HG03097 (cell line): ENCODE measurements around the gene PCP2.
A peak's percentile ranks its signal among the peaks of the same experiment; 100 is the strongest.
"Not testable (repeated sequence)": the region's sequence is repeated elsewhere in the genome, so short reads cannot be mapped to it uniquely, and the experiment has no call there.

ENCODE experiments used
- ATAC-seq: cut with Tn5 transposase; IDR thresholded peaks from one replicate; pipeline ENCODE4 v1.9.1; 2021; ENCODE audit not compliant: unreplicated experiment, low FRiP score

PCP2 gene

DNA sequence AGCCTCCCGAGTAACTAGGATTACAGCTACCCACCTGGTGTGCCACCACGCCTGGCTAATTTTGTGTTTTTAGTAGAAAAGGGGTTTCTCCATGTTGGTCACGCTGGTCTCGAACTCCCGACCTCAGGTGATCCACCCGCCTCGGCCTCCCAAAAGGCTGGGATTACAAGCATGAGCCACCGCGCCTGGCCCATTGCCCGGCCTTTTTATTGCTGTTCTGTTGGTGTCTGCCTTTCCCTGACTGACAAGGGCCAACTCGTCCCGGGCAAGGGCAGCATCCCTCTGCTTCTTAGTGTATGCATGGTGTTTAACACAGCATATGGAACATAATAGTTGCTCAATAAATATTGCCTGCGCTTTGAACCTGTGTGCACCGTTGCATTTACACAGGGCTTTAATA, 29.1 kb upstream of the PCP2 start:
- no peak for ATAC-seq

DNA sequence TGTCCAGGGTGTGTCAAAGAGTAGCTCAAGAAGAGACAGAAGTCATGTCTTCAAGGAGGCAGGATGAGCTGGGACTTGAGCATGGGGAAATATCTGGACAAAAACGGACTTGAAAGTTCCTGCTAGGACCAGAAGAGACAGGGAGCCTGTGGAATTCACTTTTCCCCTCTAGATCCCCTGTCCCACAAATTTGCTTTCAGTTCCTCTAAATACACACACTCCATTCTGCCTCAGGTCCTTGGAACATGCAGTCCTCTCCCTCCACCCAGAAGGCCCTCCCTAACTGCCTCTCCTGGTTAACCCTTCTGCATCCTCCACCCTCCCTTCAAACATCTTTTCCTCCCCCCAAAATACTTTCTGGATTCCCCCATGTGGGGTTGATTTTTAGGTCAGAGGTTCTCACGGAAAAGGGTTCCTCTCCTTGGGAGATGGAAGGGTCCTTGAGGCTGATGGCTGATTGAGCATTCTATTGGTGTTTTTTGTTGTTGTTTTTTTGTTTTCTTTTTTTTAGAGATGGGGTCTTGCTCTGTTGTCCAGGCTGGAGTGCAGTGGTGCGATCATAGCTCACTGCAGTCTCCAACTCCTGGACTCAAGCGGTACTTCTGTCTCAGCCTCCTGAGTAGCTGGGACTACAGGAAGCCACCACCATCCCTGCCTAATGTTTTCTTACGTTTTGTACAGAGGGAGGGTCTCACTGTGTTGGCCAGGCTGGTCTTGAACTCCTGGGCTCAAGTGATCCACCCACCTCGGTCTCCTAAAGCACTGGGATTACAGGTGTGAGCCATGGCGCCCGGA, 28.4 kb upstream of the PCP2 start:
- no peak for ATAC-seq

DNA sequence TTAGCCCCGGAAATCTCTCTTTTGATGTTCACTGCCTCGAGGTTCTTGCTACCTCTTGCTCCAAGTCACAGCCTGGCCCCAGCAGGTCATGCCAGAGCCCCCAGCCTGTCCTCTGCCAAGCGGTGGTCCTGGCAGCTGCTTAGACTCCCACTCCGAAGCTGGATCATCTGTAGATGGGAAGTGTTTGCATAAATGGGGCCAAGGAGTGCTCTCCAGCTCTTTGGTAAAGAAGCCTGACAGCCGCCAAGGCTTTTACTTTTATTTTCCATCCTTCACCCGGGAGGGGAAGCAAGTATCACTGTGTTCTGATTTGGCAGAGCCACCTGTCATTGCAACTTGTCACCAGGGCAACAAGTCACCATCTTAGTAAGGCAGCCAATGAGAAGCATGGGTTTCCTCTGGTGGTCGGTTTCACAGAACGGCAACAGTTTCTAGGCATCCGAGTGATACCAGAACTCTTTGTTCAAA, 24.7 kb upstream of the PCP2 start:
- peak; percentile 76 for ATAC-seq

DNA sequence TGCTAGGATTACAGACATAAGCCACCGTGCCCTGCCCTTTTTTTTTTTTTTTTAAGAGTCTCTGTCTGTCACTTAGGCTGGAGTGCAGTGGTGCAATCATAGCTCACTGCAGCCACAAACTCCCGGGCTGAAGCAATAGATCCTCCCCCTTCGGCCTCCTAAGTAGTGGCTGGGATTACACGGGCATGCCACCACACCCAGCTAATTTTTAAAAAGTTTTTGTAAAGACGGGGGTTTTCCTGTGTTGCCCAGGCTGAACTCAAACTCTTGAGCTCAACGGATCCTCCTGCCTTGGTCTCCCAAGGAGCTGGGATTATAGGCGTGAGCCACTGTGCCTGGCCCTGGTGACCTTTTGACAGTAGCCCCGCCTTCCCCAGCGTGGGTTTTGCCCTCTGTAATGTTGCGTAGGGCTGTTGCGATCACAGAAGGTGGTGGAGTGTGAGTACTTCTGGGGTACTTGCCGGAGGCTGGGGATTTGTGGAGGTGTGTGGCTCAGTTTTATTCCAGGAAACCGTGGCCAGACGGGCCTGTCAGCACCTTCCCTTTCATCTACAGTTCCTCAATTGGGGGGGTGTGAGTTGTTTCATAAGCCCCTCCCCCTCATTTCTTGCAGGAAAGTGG, 23.7 kb upstream of the PCP2 start:
- ATAC-seq, result no peak

DNA sequence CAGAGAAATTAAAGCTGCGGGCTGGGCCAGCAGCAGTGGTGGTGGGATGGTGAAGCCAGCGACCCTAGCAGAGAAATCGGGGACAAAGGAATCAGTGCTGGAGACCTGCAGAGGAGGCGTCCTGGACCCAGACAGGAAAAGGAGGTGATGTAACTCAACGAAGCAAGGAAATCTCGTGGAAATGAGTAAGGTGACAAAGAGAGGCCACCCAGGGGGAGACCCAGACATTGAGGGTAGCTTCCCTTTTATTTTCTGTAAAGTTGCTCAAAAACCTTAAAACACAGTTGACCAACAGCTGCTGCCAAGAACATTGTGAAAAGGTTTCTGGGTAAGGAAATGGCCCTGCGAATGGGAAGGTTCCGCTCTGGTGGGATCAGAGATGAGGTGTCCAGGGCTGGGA, 22.1 kb upstream of the PCP2 start:
- no peak for ATAC-seq

DNA sequence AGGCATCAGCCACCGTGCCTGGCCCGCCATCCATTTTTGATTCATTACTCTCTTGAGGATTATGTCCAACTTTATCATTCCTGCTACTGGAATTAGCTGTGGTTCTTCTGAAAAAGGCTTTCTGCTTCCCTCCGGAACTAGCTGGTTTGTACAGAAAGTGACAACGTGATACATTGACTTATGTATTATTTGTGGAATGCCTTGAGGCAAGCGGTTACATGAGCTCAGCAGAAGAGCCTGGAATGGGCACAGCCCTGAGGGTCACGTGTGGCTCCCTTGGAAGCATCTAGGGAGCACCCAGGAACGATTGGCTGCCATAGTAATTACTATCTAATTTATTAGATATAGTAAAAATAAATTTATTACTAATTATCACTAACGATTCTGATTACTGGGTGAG, 20.9 kb upstream of the PCP2 start:
- no peak for ATAC-seq

DNA sequence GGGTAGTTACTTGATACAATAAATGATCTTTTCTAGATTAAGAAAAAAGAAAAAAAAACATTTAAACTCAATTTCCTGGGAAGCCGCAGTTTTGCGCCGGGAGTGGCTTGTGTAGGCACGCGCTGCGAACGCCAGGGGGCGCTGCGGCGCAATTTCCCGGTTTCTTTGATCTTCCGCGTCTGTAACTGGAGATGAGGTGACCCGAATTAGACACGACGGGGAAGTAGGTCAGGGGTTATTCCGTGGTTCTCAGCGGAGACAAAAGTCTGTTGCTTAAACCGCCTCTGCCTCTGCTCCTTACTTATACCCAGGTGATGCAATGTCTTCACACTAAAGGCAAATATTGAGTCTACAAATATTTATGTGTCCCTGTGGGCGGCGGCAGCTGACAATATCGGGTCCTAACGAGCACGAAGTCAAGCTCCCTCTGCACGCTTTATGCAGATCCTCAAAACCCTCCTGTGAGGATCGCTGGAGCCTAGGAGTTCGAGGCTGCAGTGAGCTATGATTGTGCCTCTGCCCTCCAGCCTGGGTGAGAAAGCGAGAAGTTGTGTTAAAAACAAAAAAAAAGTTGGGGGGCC, 18.6 kb upstream of the PCP2 start:
- no peak for ATAC-seq

DNA sequence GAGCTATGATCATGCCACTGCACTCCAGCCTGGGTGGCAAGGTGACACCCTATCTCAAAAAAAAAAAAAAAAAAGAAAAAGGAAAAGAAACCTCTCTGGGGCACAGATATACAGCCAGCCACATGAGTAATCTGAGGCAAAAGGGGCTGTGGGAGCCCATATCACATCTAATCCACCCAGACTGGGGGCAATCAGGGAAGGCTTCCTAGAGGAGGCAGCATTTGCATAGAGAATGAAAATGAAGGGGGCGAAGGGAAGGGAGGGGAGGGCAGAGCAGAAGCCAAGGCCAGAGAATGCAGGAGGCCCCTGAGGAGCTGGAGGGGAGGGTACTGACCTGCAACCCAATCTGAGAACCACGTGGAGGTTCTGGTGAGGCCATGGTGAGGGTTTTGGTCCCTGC, 16.6 kb upstream of the PCP2 start:
- ATAC-seq, result no peak

DNA sequence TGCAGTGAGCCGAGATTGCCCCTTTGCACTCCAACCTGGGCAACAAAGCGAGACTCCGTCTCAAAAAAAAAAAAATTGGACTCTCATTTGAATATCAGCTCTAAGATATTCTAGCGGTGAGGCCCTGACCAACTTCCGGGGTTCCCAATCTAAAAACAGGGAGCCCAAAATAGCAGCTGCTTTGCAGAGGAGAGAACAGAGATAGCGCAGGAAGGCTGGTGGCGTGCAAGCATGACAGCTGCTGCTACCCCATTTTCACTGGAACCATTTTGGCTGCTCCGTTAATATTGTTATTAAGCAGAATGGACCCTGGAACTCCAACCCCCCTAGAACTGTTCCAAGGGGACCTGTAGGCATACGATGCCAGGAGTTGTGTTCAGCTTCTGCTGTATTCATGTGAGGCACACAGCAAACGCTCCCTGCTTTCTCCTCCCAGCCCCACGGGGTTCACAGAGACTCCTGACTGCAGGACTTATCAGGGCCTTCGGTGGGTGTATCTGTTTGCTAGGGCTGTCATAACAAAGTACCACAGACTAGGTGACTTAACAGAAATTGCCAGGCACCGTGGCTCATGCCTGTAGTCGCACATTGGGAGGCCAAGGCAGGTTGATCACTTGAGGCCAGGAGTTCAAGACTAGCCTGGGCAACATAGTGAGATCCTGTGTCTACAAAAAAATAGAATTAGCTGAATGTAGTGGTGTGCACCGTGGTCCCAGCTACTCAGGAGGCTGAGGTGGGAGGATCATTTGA, 14.9 kb upstream of the PCP2 start:
- ATAC-seq, result no peak

DNA sequence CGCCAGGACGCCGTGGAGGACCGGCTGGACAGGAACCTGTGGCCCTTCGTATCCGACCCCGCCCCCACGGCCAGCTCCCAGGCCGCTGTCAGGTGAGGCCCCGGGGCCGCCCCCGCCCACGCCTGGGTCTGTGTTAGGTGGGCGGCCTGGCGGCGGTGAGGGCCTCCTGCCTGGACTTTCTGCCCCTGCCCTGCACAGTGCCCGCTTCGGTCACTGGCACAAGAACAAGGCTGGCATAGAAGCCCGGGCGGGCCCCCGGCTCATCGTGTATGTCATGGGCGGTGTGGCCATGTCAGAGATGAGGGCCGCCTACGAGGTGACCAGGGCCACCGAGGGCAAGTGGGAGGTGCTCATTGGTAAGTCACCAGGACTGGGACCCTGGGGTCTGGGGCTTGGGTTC, 13.6 kb upstream of the PCP2 start:
- no peak for ATAC-seq

DNA sequence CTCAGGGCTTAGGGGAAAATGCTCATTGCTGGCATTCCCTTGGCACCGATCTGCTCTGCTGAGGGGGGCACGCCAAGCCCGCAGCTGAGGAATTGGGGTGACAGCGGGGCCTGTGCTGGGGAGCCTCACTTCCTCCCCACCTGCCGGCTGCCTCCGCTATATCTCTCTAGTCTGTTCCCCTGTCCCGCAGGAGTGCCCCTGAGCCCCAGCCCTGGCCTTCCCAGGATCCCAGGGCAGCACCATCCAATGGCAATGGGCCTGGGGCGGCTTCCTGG, 12.8 kb upstream of the PCP2 start:
- ATAC-seq, result no peak

DNA sequence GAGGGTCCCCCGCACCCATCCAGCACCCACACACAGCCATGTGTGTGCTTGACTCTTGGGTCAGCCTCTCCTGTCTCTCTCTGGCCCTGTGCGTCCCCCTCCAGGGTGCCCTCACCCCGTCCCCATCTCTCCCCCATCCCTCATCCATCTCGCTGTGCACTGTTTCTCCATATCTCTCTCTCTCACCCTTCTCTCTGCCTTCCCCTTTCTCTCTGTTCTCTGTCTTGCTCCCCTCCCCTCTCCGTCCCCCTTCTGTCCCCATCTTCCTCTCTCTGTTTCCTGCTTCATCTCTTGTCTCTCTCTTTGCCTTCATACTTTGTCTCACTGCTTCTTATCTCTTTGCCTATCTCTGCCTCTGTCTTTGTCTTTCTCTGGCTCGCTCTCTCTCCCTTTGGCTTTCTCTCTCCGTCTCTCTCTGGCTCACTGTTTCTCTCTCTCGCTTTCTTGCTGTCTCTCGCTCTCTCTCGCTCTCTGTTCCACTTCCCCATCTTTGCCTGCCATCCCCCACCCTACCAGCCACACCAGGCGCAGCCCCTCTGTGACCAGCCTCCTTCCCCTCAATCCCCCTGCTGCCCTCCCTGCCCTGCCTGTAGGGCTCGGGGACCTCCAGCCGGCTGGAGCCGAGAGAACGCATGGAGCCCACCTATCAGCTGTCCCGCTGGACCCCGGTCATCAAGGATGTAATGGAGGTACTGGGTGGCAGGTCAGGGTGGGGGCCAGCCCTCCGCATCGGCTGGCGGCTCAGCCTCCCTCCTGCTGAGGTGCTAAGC, 12.3 kb upstream of the PCP2 start:
- ATAC-seq, result no peak

DNA sequence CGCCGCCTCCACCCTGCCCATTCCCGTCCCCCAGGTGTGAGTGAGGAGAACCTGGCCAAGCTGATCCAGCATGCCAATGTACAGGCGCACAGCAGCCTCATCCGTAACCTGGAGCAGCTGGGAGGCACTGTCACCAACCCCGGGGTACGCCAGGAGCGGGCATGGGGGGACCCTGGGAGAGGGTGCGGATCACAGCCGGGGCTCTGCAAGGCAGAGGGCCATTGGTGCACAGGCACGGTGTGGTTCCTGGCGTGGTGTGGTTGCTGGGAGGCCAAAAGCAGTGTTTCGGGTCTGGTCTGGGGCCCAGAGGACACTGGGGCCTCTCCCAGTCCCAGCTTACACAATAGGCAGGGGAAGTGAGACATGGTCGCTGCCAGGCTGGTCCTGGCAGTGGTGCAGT, 11.6 kb upstream of the PCP2 start:
- ATAC-seq, result no peak

DNA sequence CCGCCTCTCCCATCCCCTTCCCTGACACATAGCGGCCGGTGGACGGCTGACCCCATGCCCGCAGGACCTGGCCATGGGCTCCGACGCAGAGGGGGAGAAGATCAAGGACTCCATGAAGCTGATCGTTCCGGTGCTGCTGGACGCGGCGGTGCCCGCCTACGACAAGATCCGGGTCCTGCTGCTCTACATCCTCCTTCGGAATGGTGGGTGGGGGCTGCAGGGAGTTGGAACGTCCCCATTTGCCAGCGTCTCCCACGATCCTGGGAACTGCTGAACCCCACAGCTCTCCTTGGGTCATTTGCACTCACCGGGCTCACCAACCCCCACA, 11.0 kb upstream of the PCP2 start:
- ATAC-seq, result no peak

DNA sequence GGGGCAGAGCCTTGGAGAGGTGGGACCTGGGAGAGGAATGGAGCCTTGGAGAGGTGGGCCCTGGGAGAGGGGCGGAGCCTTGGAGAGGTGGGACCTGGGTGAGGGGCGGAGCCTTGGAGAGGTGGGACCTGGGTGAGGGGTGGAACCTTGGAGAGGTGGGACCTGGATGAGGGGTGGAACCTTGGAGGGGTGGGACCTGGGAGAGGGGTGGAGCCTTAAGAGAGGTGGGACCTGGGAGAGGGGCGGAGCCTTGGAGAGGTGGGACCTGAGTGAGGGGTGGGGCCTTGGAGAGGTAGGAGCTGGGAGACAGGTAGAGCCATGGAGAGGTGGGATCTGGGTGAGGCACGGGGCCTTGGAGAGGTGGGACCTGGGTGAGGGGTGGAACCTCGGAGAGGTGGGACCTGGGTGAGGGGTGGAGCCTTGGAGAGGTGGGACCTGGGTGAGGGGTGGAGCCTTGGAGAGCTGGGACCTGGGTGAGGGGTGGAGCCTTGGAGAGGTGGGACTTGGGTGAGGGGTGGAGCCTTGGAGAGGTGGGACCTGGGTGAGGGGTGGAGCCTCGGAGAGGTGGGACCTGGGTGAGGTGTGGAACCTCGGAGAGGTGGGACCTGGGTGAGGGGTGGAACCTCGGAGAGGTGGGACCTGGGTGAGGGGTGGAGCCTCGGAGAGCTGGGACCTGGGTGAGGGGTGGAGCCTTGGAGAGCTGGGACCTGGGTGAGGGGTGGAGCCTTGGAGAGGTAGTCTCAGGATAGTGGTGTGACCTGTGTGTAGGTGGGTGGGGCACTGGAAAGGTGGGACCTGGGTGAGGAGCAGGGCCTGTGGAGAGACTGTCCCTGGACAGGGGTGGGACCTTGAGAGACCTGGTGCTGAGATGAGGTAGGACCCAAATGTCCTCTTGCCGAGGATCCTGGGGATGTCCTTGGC, 10.4 kb upstream of the PCP2 start:
- ATAC-seq, result not testable (repeated sequence)

DNA sequence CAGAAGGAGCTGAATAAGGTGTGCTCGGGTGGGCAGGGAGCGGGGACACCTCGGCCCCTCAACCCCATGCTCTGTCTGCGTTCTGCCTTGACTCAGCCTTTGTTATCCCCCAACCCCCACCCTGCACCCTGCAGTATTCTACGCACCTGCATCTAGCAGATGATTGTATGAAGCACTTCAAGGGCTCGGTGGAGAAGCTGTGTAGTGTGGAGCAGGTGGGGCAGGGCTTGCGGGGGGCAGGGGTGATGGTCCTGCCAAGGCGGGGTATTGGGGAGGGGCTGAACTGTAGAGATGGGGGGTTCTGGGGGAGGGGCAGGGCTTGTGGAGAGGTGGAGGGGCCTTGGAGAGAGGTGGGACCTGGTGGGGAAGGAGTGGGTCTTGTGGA, 9.5 kb upstream of the PCP2 start:
- ATAC-seq, result no peak

DNA sequence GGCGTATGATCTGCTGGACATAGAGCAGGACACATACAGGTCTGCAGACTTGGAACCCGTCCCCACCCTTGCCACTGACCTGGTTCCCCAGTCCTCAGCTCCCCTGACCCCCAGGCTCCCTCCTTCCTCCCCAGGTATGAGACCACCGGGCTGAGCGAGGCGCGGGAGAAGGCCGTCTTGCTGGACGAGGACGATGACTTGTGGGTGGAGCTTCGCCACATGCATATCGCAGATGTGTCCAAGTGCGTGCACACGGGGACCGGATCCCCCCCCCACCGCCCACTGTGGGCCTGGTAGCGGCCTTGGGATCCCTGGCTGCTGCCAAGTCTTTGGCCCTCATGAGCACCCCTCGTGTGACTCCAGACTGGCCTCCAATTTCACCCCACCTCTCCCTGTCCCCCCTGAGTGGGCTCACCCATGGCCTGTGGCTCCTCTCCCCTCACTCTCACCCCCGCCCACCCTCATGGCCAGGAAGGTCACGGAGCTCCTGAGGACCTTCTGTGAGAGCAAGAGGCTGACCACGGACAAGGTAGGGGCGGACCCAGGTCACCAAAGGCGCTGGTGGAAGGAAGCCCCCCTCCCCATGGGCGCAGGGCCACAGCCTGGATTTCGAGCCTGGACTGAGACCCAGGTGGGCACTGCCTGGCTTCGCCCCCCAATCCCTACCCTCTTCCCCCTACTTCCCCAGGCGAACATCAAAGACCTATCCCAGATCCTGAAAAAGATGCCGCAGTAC, 8.9 kb upstream of the PCP2 start:
- ATAC-seq, result no peak

DNA sequence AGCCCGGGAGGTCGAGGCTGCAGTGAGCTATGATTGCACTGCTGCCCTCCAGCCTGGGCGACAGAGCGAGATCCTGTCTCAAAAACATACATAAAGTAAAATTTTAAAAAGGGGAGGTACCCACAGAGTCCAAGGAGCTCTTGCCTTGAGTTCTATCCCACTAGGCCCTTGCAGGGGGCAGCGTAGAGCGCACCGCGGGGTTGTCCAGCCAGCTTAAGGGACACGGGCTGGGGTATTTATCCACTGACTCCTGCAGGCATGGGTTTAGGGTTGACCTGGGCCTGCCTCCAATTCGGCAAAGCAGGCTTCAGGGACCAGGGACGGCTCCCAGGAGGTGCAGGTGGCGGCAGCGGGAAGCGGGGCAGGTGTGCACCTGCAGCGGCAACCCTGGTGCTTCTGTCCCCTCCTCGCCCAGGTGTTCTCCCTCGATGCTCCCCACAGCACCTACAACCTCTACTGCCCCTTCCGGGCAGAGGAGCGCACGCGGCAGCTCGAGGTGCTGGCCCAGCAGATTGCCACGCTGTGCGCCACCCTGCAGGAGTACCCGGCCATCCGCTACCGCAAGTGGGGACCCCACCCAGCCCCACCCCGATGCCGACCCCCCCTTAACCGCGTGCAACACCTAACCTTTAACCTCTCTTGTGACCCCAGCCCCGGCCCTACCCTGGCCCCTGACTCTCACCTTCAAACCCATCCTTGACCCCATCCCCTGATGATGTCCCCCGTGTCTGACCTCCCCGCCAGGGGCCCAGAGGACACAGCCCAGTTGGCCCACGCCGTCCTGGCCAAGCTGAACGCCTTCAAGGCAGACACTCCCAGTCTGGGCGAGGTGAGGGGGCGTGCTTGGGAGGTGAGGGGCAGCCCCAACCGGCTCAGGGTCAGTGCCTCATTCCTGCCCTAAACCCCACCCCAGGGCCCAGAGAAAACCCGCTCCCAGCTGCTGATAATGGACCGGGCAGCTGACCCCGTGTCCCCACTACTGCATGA, 8.1 kb upstream of the PCP2 start:
- no peak for ATAC-seq
